GM18499 (cell line): ENCODE results near the gene MTREX.

Source experiments
- ATAC-seq: cut with Tn5 transposase; IDR thresholded peaks from one replicate; pipeline ENCODE4 v1.9.1; 2021; ENCODE audit warnings: moderate number of reproducible peaks; ENCODE audit not compliant: insufficient read depth, unreplicated experiment

MTREX gene

DNA sequence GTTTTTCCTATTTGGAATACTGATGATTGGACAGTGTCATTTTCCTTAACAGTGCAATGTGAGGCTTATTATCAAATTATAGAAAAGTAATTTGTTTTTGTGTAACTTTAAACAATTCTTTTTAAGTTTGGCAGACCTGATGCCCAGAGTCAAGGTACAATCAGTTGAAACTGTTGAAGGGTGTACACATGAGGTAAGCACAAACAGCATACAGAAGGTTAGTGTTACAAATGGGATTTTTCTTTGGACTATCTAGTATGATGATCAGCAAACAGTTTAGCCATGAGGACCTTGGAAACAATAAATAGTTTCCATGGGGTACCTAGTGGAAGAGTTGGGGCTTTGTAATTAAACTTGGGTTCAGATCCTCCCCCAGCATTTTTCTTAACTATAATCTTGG, 16.2 kb downstream of the MTREX start:
- ATAC-seq, result no peak

DNA sequence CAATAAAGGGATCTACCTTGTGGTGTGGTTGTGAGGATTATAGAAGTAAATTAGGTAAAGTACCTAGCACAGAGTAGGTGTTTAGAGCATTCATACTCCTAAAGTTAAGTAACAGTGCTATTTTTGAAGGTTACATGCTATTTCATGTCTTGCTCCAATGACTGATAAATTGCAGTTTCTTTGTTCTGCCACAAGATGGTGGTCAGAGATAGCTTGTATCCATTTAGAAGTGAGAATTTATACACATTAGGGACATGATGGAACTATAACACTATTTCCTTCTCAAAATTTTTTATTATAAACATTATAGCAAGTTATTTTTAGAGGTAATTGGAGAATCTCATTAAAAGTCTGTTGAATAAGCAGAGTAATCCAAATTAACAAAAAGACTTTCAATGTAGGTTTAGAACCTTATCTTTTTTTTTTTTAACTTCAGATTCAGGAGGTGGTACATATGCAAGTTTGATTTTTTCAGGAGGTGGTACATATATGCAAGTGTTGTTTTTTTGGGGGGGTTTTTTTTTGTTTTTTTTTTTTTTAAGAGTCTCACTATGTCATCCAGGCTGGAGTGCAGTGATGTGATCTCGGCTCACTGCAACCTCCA, 17.1 kb downstream of the MTREX start:
- ATAC-seq, result no peak

DNA sequence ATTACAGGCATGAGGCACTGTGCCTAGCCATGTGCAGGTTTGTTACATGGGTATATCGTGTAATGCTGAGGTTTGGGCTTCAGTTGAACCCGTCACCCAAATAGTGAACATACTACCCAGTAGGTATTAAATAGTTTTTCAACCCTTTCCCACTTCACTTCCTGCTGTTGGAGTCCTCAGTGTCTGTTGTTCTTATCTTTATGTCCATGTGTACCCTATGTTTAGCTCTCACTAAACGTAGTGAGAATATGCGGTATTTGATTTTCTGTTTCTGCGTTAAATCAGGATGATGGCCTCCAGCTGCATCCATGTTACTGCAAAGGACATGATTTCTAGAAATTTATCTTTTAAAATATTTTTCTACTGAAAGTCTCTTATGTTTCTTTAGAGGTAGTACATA, 17.8 kb downstream of the MTREX start:
- ATAC-seq, result no peak

GRCh38 chr5:55327281-55327680, 19.5 kb downstream of the MTREX start:
- no peak for ATAC-seq

GRCh38 chr5:55331321-55331720, 23.5 kb downstream of the MTREX start:
- no peak for ATAC-seq

GRCh38 chr5:55333017-55333416, 25.2 kb downstream of the MTREX start:
- no peak for ATAC-seq

DNA sequence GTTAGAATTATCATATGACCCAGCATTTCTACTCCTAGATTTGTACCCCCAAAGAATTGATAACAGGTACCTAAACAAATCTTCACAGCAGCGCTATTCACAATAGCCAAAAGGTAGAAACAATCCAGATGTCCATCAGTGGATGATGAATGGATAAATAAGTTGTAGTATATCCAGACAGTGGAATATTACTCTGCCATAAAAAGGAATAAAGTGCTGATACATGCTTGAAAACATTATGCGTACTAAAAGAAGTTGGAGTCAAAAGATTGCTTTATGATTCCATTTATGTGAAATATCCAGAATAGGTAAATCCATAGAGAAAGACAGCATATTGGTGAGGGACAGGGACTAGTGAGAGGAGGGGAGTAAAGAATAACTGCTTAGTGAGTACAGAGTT, 26.0 kb downstream of the MTREX start:
- ATAC-seq, result no peak

GRCh38 chr5:55338092-55338613, 30.4 kb downstream of the MTREX start:
- ATAC-seq, result no peak

GRCh38 chr5:55338810-55339243, 31.0 kb downstream of the MTREX start:
- no peak for ATAC-seq

- ATAC-seq, result no peak
Observed at GRCh38 chr5:55343107-55343506, 35.3 kb downstream of the MTREX start.

- no peak for ATAC-seq
Observed at GRCh38 chr5:55343609-55344008, 35.8 kb downstream of the MTREX start.

DNA sequence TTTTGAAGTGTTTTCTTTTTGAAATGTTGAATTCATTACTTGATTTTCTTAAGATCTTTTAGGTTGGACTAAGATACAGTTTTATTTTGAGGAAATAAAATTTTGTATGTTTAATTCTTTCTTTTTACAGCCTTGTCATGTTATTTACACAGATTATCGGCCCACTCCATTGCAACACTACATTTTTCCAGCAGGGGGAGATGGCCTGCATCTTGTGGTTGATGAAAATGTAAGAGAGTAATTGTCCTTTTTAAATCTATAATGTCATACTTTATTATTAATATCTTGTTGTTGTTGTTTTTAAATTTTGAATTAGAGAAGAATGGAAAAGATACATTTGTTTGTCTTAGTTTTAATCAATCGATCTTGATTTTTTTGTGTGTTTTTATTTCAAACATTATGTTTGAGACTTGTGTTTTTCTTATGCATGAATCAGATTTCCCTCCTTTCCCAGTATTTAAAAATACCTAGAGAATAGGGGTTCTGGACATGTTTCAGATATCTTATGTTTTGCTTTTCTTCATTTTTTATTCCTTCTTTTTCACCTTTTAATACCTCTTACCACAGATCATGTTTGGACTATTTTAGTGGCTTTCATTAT, 36.7 kb downstream of the MTREX start:
- no peak for ATAC-seq

GRCh38 chr5:55345327-55345726, 37.5 kb downstream of the MTREX start:
- ATAC-seq, result no peak

- ATAC-seq, result no peak
Observed at GRCh38 chr5:55347786-55348185, 40.0 kb downstream of the MTREX start.

GRCh38 chr5:55350754-55351153, 43.0 kb downstream of the MTREX start:
- no peak for ATAC-seq

- no peak for ATAC-seq
Observed at GRCh38 chr5:55356896-55357295, 49.1 kb downstream of the MTREX start.

DNA sequence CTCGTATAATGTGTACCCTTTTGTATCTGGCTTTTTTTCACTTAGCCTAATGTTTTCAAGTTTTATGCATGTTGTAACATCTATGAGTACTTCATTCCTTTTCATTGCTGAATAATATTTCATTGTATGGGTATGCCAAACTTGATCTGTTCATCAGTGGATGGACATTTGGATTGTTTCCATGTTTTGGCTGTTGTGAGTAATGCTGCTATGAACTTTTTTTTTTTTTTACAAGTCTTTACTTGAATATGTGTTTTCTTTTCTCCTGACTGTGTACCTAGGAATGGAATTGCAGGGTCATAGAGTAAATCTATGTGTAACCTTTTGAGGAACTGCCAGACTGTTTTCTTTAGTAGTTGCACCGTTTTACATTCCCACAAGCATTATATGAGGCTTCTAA, 52.4 kb downstream of the MTREX start:
- no peak for ATAC-seq

DNA sequence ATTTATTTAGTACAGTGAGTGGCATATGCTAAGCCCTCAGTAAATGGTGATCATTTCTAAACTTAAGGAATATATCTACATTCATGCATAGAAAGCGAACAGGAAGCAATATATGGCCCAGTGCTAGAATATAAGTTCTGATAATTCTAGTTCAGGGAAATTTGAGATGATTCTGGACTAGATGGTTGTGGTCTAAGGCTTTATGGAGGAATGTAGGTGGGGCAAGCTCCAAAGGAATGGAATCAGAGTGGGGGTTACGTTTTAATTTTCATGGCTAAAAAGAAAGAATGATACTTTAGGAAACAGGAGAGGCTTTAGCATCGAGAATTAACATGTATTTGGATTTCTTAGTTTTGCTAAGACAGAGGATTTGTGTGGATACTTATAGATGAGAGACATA, 56.1 kb downstream of the MTREX start:
- no peak for ATAC-seq

DNA sequence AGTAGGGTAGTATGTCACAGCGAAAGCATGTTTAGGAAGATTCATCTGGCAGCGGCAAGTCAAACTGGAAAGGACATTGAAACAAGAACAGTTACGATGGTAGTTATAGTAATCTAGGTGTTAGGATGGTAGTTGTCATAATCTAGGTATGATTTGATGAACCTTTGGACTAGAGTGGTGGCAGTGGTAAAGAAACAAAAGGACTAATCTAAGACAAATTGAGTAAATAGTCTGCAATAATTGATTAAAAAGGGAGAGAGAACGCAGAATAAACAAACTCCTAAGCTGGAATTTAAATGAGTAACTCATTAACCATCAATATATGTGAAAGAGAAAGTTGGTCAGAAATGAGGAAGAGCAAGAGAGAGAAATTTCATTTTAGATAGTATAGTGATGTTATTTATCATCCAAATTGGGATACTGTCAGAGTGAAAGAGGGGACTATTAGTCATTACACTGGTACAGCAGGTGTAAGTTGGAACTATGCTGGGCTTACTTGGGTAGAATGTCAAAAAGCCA, 56.8 kb downstream of the MTREX start:
- peak; percentile 93 for ATAC-seq

GRCh38 chr5:55370291-55370925, 62.6 kb downstream of the MTREX start:
- no peak for ATAC-seq

GRCh38 chr5:55371145-55371544, 63.4 kb downstream of the MTREX start:
- ATAC-seq, result no peak
